Gastroesophageal sphincter (tissue), 3 donors: ENCODE results near the gene CARD11.

Experiments
- EP300 ChIP-seq: sonication (generic); formaldehyde crosslinking; IDR thresholded peaks from one replicate; pipeline ENCODE4 v1.6.1; 2017; ENCODE audit warnings: antibody characterized with exemption, mild to moderate bottlenecking
- POLR2A ChIP-seq, 2 donors: fragments of 450-650 bp; IDR thresholded peaks; one replicate each; pipeline ENCODE4 v1.6.1; 2017; ENCODE audit warnings: antibody characterized with exemption in 2 of 2, mild to moderate bottlenecking in 2 of 2, moderate library complexity in 1 of 2
- TF ChIP-seq, protein P1 (sequence below), 4 experiments: fragments of 200-600 bp in 2 of 4; fragments of 450-650 bp in 2 of 4; sonication (generic) in 1 of 4; IDR thresholded peaks; one replicate each; pipeline ENCODE4 v1.5.1; 2017 to 2019; ENCODE audit warnings: antibody characterized with exemption in 4 of 4, mild to moderate bottlenecking in 2 of 4, moderate library complexity in 2 of 4

DNA sequence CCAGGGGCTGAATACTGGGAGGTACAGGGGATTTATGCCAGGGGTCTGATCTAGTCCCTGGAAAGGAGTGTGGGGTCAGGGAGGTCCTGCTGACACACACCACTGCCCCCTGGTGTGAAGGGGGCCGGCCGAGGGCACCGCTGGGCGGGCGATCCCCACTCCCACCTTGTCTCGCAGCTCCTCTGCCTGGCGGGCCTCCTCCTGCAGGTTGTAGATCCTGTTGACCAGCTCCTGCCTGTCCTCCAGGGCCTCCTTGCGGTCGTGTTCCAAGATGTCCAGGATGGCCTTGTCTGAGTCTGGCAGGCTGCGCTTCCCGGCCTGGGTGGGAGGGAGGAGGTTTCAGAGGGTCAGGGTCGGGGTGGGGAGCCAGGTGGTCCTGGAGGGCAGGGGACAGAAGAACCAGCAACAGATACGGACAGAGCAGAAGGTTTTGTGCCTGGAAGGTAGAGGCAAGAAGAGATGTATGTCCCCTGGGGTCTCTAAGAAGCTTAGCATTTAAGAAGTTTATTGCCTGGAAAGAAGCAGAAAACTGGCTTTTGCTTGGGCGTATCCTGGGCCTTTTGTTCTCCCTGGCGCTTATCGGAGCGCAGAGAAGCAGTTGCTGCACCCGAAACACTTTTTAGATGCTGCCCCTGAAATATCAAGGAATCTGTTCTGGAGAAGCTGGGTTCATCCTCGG, 105.0 kb downstream of the CARD11 start:
- no peak for TF ChIP-seq POLR2A (IDR thresholded peaks at IDR 0.05)
- TF ChIP-seq, protein P1, sequence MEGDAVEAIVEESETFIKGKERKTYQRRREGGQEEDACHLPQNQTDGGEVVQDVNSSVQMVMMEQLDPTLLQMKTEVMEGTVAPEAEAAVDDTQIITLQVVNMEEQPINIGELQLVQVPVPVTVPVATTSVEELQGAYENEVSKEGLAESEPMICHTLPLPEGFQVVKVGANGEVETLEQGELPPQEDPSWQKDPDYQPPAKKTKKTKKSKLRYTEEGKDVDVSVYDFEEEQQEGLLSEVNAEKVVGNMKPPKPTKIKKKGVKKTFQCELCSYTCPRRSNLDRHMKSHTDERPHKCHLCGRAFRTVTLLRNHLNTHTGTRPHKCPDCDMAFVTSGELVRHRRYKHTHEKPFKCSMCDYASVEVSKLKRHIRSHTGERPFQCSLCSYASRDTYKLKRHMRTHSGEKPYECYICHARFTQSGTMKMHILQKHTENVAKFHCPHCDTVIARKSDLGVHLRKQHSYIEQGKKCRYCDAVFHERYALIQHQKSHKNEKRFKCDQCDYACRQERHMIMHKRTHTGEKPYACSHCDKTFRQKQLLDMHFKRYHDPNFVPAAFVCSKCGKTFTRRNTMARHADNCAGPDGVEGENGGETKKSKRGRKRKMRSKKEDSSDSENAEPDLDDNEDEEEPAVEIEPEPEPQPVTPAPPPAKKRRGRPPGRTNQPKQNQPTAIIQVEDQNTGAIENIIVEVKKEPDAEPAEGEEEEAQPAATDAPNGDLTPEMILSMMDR (IDR thresholded peaks at IDR 0.05), result no peak
- no peak for TF ChIP-seq EP300
